HG03342 (cell line): Measurements from ENCODE around the gene PTGES3L.
"Not testable (repeated sequence)": the region's sequence is repeated elsewhere in the genome, so short reads cannot be mapped to it uniquely, and the experiment has no call there.

Experiments used
- ATAC-seq: cut with Tn5 transposase; IDR thresholded peaks from one replicate; pipeline ENCODE4 v1.9.1; 2021; ENCODE audit warnings: mild to moderate bottlenecking, moderate library complexity; ENCODE audit not compliant: unreplicated experiment

PTGES3L gene

DNA sequence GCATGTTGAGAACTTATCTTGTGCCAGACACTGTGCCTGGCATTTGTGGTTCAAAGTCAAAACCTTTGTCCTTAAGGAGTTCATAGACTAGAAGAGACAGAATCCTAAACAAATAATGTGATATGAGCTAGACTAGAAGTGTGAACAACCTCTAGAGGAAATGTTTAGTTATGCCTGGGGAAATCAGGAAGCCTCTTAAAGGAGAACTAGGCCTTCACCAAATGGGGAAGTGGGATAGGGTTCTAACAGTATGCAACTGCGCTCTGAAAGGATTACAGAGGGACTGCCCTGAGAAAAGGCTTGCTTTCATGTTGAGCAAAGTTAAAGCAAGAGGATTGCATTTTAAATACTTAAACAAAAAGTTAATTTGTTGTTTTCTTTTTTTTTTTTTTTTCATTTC lies 5.3 kb upstream of the PTGES3L start:
- ATAC-seq: peak; percentile 64

DNA sequence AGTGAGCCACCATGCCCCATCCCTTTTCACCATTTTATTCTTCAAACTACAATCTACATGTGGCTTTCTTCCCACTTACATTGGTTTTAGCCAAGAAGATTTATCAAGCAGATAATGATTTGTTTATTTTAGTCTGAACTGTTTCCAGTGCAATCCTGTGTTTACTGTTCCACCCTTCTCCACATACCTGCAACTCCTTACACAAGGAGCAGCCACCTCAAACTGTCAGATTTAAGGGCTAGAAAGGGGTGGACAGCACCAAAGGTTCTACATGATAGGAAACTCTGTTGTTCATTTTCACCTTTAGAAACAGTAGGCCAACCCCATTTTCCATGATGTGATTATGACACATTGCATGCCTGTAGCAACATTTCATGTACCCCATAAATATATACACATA lies 2.4 kb upstream of the PTGES3L start:
- no peak for ATAC-seq

DNA sequence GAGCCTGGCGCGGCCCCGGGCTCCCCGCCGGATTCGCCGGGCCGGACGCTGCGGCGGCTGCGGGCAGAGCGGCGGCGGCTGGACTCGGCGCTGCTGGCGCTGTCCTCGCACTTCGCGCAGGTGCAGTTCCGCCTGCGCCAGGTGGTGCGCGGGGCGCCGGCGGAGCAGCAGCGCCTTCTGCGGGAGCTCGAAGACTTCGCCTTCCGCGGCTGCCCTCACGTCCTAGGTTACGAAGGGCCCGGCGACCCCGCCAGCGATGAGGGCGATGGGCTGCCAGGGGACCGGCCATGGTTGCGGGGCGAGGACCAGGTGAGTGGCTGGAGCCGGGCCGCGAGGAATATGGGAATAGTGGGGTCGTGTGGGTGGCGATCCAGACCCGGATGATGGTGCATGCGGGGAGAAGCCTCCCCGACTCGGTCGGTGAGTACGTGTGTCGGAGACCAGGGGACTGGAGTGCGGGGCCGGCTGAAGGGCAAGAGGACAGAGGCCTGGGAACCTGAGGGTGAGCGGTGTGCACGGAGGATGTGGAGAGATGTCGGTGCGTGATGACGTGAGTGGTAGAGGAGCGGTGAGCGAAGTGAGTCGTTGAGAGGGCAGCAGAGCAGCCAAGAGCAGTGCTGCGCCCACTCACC lies 1.0 kb upstream of the PTGES3L start:
- ATAC-seq: peak; percentile 33

DNA sequence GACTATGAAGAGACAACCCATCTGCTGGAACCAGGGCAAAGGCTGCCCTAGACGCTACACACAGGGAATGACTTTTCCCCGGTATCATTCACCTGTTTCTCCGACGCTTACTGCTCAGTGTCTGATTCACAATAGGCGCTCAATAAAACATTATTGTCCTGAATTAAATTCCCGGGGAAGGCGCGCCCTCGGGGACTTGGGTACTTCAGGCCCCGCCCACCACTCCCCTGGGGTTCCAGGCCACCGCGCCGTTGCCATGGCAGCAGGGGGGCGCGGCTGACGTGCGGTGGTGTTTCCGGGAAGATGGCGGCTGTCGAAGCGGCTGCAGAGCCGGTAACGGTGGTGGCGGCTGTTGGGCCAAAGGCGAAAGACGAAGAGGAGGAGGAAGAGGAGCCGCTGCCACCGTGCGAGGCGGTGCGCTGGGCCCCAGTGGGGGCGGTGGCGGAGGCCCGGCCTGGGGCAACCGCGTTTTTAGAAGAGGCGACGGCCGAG lies 440 bp upstream of the PTGES3L start, which contains the start of gene RUNDC1:
Gene RUNDC1 (plus strand): TSS at position 292 of the 492 bp plus-strand sequence. CDS start 12 bp downstream, at position 304.
- peak; percentile 64 for ATAC-seq

DNA sequence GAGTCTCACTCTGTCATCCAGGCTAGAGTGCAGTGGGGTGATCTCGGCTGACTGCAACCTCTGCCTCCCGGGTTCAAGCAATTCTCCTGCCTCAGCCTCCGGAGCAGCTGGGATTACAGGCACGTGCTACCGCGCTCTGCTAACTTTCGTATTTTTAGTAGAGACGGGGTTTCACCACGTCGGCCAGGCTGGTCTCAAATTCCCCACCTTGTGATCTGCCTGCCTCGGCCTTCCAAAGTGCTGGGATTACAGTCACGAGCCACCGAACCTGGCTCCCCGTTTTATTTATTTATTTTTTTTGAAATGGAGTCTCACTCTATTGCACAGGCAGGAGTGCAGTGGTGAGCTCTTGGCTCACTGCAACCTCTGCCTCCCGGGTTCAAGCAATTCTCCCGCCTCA lies 4.2 kb downstream of the PTGES3L start:
- ATAC-seq: not testable (repeated sequence)

DNA sequence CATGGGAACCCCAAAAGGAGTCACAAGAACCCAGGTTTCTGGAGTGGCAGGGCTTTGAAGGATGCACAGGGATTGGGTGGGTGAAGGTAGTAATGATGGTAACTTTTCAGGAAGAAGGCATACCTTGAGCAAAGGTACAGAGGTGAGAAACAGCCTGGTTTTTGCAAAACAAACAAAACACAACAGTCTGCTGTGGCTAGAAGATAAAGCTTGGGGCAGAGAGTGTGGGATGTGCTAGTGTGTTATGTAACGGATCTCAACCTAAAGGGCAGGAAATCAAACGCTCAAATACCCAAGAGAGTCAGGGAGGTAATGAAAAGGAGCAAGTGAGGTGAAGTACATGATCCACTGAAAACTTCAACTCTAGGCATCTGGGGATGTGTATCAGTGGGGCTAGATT lies 4.6 kb downstream of the PTGES3L start:
- no peak for ATAC-seq

DNA sequence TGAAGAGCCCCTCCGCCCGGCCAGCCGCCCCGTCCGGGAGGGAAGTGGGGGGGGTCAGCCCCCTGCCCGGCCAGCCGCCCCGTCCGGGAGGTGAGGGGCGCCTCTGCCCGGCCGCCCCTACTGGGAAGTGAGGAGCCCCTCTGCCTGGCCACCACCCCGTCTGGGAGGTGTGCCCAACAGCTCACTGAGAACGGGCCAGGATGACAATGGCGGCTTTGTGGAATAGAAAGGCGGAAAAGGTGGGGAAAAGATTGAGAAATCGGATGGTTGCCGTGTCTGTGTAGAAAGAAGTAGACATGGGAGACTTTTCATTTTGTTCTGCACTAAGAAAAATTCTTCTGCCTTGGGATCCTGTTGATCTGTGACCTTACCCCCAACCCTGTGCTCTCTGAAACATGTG lies 6.6 kb downstream of the PTGES3L start:
- not testable (repeated sequence) for ATAC-seq

DNA sequence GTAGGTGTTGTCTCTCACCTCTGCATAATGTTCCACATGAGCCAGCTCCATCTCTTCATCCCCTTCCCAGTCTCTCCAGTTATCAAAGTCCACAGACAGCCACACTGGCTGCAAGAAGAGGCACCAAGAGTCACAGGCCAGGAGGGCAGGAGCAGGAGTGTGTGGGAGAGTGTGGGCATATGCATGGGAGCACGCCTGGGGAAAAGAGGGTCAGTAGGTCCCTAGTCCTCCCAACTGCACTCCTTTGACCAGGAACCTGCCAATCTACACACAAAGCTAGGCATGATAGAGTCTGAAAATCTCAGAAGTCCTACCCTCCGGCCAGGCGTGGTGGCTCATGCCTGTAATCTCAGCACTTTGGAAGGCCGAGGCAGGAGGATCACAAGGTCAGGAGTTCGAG lies 8.3 kb downstream of the PTGES3L start:
- no peak for ATAC-seq

DNA sequence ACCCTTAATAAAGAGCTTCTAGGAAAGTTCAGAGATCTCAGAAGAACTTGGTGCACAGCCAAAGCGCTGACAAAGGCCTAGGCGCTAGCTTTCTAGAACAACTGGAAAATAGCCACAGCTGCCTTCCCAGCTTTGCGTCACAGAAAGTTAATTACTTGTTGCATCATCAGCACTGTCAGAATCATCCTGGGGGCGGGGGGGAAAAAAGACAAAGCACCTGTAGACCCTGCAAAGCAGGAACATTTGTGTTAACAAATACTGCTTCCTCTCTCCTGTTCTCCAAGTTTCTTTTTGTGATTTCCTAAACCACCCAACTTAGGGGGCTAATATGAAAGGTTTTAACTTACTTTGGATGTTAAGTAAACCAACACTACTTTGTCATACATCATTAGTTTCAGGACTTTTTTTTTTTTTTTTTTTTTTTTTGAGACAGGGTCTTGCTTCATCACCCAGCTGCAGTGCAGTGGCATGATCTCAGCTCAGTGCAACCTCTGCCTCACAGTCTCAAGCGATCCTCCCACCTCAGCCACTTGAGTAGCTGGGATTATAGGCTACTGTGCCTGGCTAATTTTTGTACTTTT lies 10.8 kb downstream of the PTGES3L start:
- ATAC-seq: no peak

DNA sequence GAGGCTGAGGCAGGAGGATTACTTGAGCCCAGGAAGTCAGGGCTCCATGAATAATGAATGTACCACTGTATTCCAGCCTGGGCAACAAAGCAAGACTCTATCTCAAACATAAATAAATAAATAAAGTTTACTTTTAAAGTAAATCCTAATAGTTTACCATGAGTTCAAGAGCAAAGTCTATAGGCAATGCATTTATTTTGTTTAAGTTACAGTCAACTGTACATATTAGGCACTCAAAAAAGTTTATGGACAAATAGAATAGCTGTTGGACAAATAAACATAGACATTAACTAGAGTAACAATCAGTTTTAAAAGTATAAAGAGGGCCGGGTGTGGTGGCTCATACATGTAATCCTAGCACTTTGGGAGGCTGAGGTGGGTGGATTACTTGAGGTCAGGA lies 12.0 kb downstream of the PTGES3L start:
- no peak for ATAC-seq

DNA sequence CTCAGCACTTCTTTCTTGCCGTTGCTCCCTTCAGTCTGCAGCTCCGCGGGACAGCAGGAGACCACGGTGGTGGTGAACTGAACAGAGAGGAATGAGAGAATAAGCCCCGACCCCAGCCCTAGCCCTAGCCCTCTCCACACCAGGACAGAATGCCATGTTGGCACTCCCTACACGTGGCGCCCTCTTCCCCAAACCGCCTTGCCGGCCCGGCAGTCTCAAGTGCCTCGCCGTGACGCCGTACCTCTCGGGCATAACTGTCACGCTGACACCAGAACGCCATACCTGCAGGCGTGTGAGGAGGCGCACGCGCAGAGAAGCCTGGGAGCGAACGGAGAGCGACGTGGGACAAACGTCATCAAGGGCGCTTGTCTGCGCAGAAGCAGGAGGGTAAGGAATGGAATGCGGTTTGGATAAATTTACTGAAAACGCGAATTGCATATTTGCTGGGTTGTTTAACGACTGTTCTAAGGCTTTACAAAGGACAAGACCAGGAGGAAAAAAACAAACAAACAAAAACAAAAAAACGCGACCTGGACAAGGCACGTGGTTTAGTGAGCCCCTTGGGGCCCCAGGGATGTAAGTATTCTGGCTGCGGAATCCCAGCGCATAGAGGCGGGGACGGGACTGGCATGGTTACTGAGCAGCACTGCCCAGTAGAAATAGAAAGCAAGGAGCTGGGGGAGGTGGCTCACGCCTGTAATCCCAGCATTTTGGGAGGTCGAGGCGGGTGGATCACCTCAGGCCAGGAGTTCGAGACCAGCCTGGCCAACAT lies 15.5 kb downstream of the PTGES3L start, which contains the start of gene AARSD1:
Gene AARSD1 (minus strand): TSS at position 294 of the 772 bp plus-strand sequence. CDS start 14 bp downstream, at position 280.
- peak; percentile 73 for ATAC-seq

DNA sequence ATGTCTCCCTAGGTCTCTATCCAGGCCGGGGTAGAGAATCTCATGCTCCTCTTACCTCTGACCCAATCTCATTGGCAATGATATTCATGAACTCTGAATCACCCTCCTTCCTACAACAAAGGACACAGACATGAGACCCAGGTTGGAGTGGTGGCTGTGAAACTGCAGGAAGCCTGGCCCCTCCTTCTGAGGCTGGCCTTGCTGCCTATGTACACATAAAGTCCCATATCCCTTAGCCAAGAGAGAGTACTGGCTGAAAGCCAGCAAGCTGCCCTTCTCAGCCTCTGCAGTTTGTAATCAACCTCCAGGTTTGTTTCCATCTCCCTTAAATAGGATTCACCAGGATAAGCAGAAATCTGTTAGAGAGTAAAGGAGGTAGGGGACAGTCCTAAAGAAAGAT lies 26.2 kb downstream of the PTGES3L start:
- no peak for ATAC-seq

DNA sequence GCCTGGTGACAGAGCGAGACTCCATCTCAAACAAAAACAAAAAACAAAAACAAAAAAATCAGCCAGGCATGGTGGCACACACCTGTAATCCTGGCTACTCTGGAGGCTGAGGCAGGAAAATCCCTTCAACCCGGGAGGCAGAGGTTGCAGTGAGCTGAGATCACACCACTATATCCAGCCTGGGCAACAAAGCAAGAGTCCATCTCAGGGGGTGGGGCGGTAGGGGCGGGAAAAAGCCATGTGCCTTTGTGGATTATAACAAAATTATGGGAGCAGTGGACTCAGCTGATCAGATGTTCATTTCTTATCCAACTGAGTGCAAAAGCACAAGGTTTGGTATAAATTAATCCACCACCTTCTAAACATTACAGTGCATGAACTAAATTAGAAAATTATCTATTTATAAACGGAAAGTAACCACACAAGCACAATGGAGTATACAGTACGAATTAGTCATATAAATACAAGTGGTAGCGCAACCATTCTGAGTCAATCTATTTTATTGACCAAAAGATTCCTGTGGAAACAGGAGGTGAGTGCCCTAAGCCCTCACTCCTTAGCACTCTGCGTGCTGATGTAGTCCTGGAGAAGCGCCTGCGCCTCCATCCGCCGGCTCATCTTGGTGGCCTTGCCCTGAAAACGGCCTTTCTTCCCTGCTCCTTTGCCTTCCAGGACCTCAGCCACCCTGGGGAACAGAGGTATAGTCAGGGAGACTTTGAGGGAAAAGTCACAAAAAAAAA lies 29.7 kb downstream of the PTGES3L start:
- ATAC-seq: no peak

DNA sequence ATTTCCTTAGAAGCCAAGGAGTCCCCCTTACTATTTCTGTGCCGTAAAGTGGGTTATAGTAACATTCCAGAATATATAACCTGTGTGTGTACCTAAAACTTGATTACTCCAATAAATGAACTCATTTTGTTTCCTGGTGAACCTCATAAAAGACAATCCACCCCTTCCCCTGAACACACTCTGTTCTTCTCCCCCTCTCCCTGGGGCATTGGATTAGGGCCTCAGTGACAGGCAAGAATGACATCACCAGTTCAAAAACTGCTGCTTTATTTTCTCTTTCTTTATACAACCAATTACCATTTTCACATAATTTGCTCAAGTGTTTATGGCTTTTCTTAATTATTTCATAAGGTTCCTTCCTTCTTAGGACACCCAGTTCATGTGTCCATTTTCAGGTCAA lies 33.1 kb downstream of the PTGES3L start:
- ATAC-seq: no peak

DNA sequence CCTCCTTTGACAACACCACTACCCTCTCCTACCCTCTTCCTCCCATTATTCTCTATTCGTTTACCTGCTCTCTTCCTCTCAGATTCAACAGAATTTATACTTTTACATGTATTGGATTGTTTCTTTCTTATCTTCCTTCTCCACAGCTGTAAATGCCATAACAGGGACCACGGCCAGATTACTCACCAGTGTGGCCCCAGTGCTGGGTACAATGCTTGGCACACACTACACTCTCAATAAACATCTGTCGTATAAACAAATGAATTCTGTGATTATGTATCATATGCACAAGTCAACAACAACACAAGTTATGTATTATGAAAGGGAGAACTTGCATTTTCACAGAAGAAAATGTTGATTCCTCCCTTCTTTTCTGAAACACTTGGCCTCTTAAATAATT lies 35.7 kb downstream of the PTGES3L start:
- no peak for ATAC-seq

DNA sequence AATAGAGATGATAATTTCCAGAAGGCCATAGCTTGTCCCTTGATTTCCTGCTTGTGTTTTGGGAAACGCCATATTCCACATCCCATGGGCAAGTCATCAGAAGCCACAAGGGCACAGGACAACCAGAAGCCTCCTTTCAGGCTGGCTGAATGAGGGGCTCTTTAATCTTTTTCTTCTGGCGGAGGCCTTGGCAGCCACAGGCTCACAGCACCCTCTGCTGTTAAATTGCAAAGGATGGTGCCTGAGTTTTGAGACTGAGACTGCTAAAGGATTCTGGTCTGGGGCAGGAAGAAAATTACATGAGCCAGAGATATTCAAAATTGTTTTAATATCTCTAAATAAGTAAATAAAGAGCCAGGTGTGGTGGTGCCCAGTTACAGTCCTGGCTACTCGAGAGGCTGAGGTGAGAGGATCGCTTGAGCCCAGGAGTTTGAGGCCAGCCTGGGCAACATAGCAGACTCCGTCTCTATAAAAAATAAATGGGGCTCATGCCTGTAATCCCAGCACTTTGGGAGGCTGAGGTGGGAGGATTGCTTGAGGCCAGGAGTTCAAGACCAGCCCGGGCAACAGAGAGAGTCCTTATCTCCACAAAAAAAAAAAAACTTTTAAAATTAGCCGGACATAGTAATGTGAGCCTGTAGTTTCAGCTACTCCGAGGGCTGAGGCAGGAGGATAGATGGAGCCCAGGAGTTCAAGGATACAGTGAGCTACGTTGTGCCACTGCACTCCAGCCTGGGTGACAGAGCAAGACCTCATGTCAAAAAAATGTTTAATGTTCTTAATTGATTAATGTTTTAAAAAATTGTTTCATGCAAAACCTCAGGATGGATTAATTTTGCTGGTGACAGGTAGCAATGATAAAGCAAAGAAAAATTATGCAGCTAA lies 41.9 kb downstream of the PTGES3L start:
- ATAC-seq: no peak

DNA sequence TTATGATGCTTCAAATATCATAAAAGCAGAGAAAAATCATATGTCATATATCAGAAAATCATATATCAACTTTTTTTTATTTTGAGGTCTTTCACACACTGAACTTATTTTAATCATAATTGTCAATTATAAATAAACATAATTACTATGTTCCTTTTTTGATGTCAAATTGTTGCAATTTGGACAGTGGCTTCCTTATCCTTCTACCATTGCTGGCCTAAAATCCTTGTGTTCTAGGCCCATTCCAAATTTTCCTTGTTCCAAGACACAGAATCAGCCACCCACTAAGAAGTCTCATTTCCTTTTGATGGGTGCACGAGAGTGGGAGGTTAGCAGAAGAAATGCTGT lies 50.4 kb downstream of the PTGES3L start:
- no peak for ATAC-seq

DNA sequence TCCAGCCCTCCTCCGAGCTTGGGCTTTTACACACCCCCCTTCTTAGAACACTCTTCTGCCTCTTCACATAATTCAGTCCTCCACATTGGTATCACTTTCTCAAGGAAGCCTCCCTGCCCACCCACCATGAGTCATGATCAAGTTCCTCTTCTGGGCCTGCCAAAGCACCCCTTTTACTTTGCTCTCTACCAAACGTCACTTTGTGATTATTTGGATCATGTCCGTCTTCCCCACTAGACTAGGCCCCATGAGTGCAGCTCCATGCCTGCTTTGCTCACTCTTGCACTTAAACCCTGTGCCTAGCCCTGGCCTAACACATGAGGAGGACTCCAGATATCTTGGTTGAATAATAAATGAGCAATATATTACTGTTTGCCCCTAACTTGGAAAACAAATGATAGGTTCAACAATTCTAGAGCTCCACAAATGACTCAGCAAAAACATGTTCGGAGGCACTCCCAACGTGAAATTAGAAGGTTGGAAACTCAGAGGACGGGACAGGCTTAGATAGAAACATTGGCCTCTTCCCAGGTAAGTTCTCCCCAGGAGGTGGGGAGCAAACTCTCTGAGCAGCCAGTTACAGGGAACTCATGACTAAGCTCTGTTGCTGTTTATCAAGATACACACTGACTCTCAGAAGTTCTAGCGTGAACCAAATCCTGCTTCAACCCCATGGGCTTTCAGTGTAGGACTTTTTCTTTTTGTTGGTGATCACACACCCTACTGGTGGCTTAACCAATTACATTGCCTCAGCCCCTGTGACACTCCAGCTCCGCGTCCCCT lies 51.0 kb downstream of the PTGES3L start:
- ATAC-seq: no peak

DNA sequence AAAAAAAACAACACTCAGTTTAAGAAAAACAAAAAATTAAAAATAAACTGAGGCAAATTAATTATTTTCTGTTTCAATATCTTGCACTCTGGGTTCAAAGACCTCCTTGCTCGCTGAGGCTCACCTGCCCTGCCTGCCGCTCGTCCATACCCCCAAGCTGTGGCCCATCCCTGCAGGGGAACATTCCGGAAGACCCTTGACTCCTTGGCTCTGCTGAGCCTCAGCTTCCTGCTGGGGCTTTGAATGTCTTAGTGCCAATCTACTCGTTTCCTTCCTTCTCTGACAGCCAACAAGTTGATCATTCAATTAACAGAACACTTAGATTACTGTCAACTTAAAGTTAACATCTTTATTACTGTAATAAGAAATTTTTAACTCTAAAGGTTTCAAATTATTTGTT lies 55.0 kb downstream of the PTGES3L start:
- ATAC-seq: no peak
